ENCODE results near the gene COMMD4.

GRCh38 chr15:75356517-75356916 lies 20.7 kb downstream of the COMMD4 start:
- TF ChIP-seq CTCF (IDR thresholded peaks at IDR 0.05 in 4 of 5, conservative IDR thresholded peaks at IDR 0.05 in 1 of 5) (no peak), POLR2A (IDR thresholded peaks at IDR 0.05) (no peak)
